Measurements from ENCODE around the gene CACNG7.
"Not testable (repeated sequence)": the region's sequence is repeated elsewhere in the genome, so short reads cannot be mapped to it uniquely, and the experiment has no call there.

Gene CACNG7

GRCh38 chr19:53908935-53909415 is at the start of gene CACNG7:
TSS of gene CACNG7 (plus strand) at chr19:53909278. CDS start at chr19:53912832, 3,554 bp downstream.
- no peak for DNase-seq

GRCh38 chr19:53864308-53864836 is 44.7 kb upstream of the CACNG7 start:
- DNase-seq: no peak

- no peak for DNase-seq
These were observed 43.6 kb upstream of the CACNG7 start for GRCh38 chr19:53865523-53865917.

- peak; percentile 70 for DNase-seq
These were observed 42.9 kb upstream of the CACNG7 start for GRCh38 chr19:53865918-53866864.

- no peak for DNase-seq
These were observed 42.2 kb upstream of the CACNG7 start for GRCh38 chr19:53866865-53867224.

- peak; percentile 84 for DNase-seq
These were observed 41.6 kb upstream of the CACNG7 start, which contains the start of gene MYADM for GRCh38 chr19:53867225-53868090. TSS of gene MYADM (plus strand) at chr19:53867883. CDS start at chr19:53873530, 5,647 bp downstream.

- DNase-seq: peak; percentile 58
These were observed 40.8 kb upstream of the CACNG7 start for GRCh38 chr19:53868091-53868891.

GRCh38 chr19:53868892-53869804 is 39.9 kb upstream of the CACNG7 start:
- peak; percentile 72 for DNase-seq

- DNase-seq: not testable (repeated sequence)
These were observed 39.1 kb upstream of the CACNG7 start for GRCh38 chr19:53869805-53870484.

- DNase-seq: no peak
These were observed 38.6 kb upstream of the CACNG7 start for GRCh38 chr19:53870485-53870844.

- DNase-seq: no peak
These were observed 37.6 kb upstream of the CACNG7 start for GRCh38 chr19:53871454-53871853.

- no peak for DNase-seq
These were observed 36.3 kb upstream of the CACNG7 start for GRCh38 chr19:53872762-53873161.

GRCh38 chr19:53873773-53874605 is 35.1 kb upstream of the CACNG7 start:
- no peak for DNase-seq

GRCh38 chr19:53874606-53874990 is 34.5 kb upstream of the CACNG7 start:
- no peak for DNase-seq

GRCh38 chr19:53875602-53876325 is 33.3 kb upstream of the CACNG7 start:
- no peak for DNase-seq

- no peak for DNase-seq
These were observed 32.3 kb upstream of the CACNG7 start for GRCh38 chr19:53876651-53877224.

GRCh38 chr19:53877361-53877766 is 31.7 kb upstream of the CACNG7 start:
- DNase-seq: no peak

- no peak for DNase-seq
These were observed 30.3 kb upstream of the CACNG7 start for GRCh38 chr19:53878776-53879139.
